Upper lobe of right lung (tissue), 1 donor: Measurements from ENCODE around the gene SCAANT1. TPM values are rescaled to one million over a fixed set of nuclear protein-coding genes. Genes with fewer than 3 reads are reported as not detected.

ENCODE experiments used
- ATAC-seq: fragments of 200-7000 bp; cut with Tn5 transposase; one replicate; pipeline ENCODE4 v1.9.1; 2020; ENCODE audit warnings: mild to moderate bottlenecking, moderate library complexity
- DNase-seq: peaks from one replicate; pipeline ENCODE4 v3.0.0-alpha.2; 2020
- H3K27ac ChIP-seq: fragments of 200-600 bp; one replicate; pipeline ENCODE4 v1.8.0; 2022
- H3K27me3 ChIP-seq: fragments of 200-600 bp; one replicate; pipeline ENCODE4 v1.8.0; 2022; ENCODE audit warnings: mild to moderate bottlenecking
- H3K36me3 ChIP-seq: fragments of 200-600 bp; one replicate; pipeline ENCODE4 v1.8.0; 2022
- H3K4me1 ChIP-seq: fragments of 200-600 bp; one replicate; pipeline ENCODE4 v1.8.0; 2022
- H3K4me3 ChIP-seq: fragments of 200-600 bp; one replicate; pipeline ENCODE4 v1.8.0; 2022; ENCODE audit warnings: mild to moderate bottlenecking
- H3K9me3 ChIP-seq: fragments of 200-600 bp; one replicate; pipeline ENCODE4 v1.8.0; 2022
- CTCF ChIP-seq: fragments of 200-600 bp; IDR thresholded peaks from one replicate; pipeline ENCODE4 v1.8.0; 2022; ENCODE audit warnings: antibody characterized with exemption
- intact Hi-C: fragments of 100-400 bp; cut with DNase I; formaldehyde crosslinking; loops from one replicate; pipeline ENCODE4 v1.11.0; 2022
- total RNA-seq: library from RNA; stranded (reverse); fragmentation: NEBNext Ultra II Directional; extraction: Animal tissue kit (Norgen Biotek cat#: 25700); gene quantifications from one replicate; pipeline ENCODE4 v1.2.1, GENCODE V29; 2021
- donor health status: DM: no; HTN: yes; CAD: no; lungs with severe emphysema.

SCAANT1 gene
- total RNA-seq, 1 donor from 2014 or later: not detected

GRCh38 chr3:63921741-63922482 lies 9.7 kb upstream of the SCAANT1 start:
- intact Hi-C loops: no loop called here
- H3K4me3 ChIP-seq: no peak overlapping the region
- H3K36me3 ChIP-seq: peaks cover 22% of the 10 kb centered on the region
- ATAC-seq: peak; percentile 86
- H3K4me1 ChIP-seq: no peaks in the 10 kb centered on the region
- TF ChIP-seq CTCF: no peak
- H3K27me3 ChIP-seq: no peaks in the 10 kb centered on the region
- H3K27ac ChIP-seq: no peak overlapping the region
- no peaks in the 10 kb centered on the region for H3K9me3 ChIP-seq
- DNase-seq: no peak

- no peaks in the 10 kb centered on the region for H3K4me1 ChIP-seq
- TF ChIP-seq CTCF: no peak
- no peaks in the 10 kb centered on the region for H3K9me3 ChIP-seq
- H3K27ac ChIP-seq: no peak overlapping the region
- peaks cover 40% of the 10 kb centered on the region for H3K36me3 ChIP-seq
- ATAC-seq (no peak), DNase-seq (no peak)
- intact Hi-C loops: no loop called here
- H3K4me3 ChIP-seq: no peak overlapping the region
- H3K27me3 ChIP-seq: no peaks in the 10 kb centered on the region
Measured at GRCh38 chr3:63920001-63920400, 7.8 kb upstream of the SCAANT1 start.

GRCh38 chr3:63918321-63918720 lies 6.1 kb upstream of the SCAANT1 start:
- H3K4me3 ChIP-seq: no peak overlapping the region
- no peak overlapping the region for H3K27ac ChIP-seq
- H3K36me3 ChIP-seq: peaks cover 40% of the 10 kb centered on the region
- intact Hi-C loops: no loop called here
- DNase-seq (no peak), ATAC-seq (no peak)
- H3K4me1 ChIP-seq: peaks cover 9% of the 10 kb centered on the region
- no peaks in the 10 kb centered on the region for H3K9me3 ChIP-seq
- H3K27me3 ChIP-seq: no peaks in the 10 kb centered on the region
- no peak for TF ChIP-seq CTCF

GRCh38 chr3:63914312-63914711 lies 2.1 kb upstream of the SCAANT1 start:
- Histone ChIP-seq H3K4me1 (peaks cover 23% of the 10 kb centered on the region), H3K36me3 (peaks cover 32% of the 10 kb centered on the region), H3K27me3 (no peaks in the 10 kb centered on the region), H3K27ac (peak overlapping the region; percentile 96), H3K4me3 (peak overlapping the region; percentile 80), H3K9me3 (no peaks in the 10 kb centered on the region)
- ATAC-seq (no peak), DNase-seq (no peak)
- TF ChIP-seq CTCF: no peak
- intact Hi-C loops: no loop called here

- Histone ChIP-seq H3K27ac (peak overlapping the region; percentile 96), H3K4me1 (peaks cover 23% of the 10 kb centered on the region), H3K36me3 (peaks cover 22% of the 10 kb centered on the region), H3K4me3 (peak overlapping the region; percentile 80), H3K9me3 (no peaks in the 10 kb centered on the region), H3K27me3 (no peaks in the 10 kb centered on the region)
- no peak for TF ChIP-seq CTCF
- peak; percentile 56 for ATAC-seq
- intact Hi-C loops: no loop called here
- DNase-seq: peak; percentile 83
Measured at GRCh38 chr3:63912768-63913588, 795 bp upstream of the SCAANT1 start.
